HAP-1 (cell line): ENCODE measurements around the gene NABP1.
"Not testable (repeated sequence)": the region's sequence is repeated elsewhere in the genome, so short reads cannot be mapped to it uniquely, and the experiment has no call there.

Source experiments
- DNase-seq, 2 experiments: peaks; one replicate each; pipeline ENCODE4 v3.0.0-alpha.2; 2016 to 2020; ENCODE audit warnings: low spot score in 2 of 2
- H3K27me3 ChIP-seq: fragments of 250-450 bp; sonication (Bioruptor Pico); 2 replicates; pipeline ENCODE4 v1.5.1; 2020; ENCODE audit warnings: low read depth, mild to moderate bottlenecking, moderate library complexity
- H3K36me3 ChIP-seq: fragments of 250-450 bp; sonication (Bioruptor Pico); replicated peaks from 2 replicates; pipeline ENCODE4 v1.5.1; 2020; ENCODE audit warnings: mild to moderate bottlenecking
- H3K4me1 ChIP-seq: fragments of 250-450 bp; sonication (Bioruptor Pico); 2 replicates; pipeline ENCODE4 v1.5.1; 2020; ENCODE audit warnings: mild to moderate bottlenecking
- H3K4me3 ChIP-seq: fragments of 250-450 bp; sonication (Bioruptor Pico); 2 replicates; pipeline ENCODE4 v1.5.1; 2020; ENCODE audit warnings: mild to moderate bottlenecking, moderate library complexity
- H3K9me3 ChIP-seq: fragments of 250-450 bp; sonication (Bioruptor Pico); 2 replicates; pipeline ENCODE4 v1.5.1; 2020; ENCODE audit warnings: mild to moderate bottlenecking, moderate library complexity
- in situ Hi-C: fragments of 300-500 bp; cut with MboI; formaldehyde crosslinking; loops from 3 replicates; pipeline ENCODE4 v1.14.3; 2020; ENCODE audit warnings: low sequenced_read_pairs, inconsistent platforms, mixed read lengths

The NABP1 gene

GRCh38 chr2:191641609-191642008 lies 36.3 kb upstream of the NABP1 start:
- in situ Hi-C loops, result no loop called here
- no peak overlapping the region for H3K4me3 ChIP-seq
- H3K36me3 ChIP-seq, result no peaks in the 10 kb centered on the region
- H3K4me1 ChIP-seq, result peaks cover 21% of the 10 kb centered on the region
- H3K9me3 ChIP-seq, result no peaks in the 10 kb centered on the region
- DNase-seq, result no peak
- no peaks in the 10 kb centered on the region for H3K27me3 ChIP-seq

DNA sequence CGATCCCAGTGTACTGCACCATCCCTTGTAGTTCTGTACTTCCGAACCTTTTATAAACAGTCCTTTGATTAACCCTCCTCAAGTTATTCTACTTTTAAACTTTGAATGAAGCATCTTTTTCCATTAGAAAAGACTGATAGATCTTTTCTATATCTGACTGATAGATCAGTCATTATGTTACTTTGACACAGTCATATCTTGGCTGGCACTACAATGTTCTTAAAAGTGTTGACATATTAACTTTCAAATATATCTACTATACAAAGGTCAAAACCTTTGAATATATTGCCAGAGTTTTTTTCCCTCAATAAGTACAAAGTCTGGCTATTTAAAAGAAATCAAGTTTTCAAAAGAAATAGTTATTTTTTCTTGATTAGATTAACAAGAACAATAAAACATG lies 35.4 kb upstream of the NABP1 start:
- Histone ChIP-seq H3K36me3 (no peaks in the 10 kb centered on the region), H3K9me3 (no peaks in the 10 kb centered on the region), H3K4me1 (peaks cover 16% of the 10 kb centered on the region), H3K27me3 (no peaks in the 10 kb centered on the region), H3K4me3 (no peak overlapping the region)
- no peak for DNase-seq
- in situ Hi-C loops, result no loop called here

DNA sequence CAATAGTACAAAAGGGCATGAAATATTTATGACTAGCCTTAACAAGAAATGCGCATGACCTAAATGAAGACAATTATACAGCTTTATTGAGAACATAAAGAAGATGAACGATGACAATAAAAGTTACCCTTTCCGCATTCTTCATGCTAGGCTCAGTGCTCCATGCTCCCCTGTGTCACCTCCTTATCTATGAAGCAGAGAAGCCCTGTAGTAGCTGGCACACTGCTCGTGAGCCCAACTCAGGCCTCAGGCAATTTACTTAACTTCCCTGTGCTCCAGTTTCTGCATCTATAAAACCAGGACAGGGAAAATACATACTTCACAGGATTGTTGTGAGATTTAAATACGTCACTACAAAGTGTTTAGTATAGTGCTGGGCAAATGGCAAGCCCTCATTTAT lies 34.5 kb upstream of the NABP1 start:
- Histone ChIP-seq H3K36me3 (no peaks in the 10 kb centered on the region), H3K9me3 (no peaks in the 10 kb centered on the region), H3K4me3 (no peak overlapping the region), H3K27me3 (no peaks in the 10 kb centered on the region), H3K4me1 (peaks cover 7% of the 10 kb centered on the region)
- in situ Hi-C loops, result no loop called here
- no peak for DNase-seq

DNA sequence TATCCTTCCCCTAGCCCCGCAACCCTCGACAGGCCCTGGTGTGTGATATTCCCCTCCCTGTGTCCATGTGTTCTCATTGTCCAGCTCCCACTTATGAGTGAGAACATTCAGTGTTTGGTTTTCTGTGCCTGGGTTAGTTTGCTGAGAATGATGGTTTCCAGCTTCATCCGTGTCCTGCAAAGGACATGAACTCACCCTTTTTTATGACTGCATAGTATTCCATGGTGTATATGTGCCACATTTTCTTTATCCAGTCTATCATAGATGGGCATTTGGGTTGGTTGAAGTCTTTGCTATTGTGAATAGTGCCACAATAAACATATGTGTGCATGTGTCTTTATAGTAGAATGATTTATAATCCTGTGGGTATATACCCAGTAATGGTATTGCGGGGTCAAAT lies 33.3 kb upstream of the NABP1 start:
- DNase-seq, H3K27me3 ChIP-seq, H3K4me1 ChIP-seq, in situ Hi-C loops, H3K9me3 ChIP-seq, H3K36me3 ChIP-seq, H3K4me3 ChIP-seq: not testable (repeated sequence)

DNA sequence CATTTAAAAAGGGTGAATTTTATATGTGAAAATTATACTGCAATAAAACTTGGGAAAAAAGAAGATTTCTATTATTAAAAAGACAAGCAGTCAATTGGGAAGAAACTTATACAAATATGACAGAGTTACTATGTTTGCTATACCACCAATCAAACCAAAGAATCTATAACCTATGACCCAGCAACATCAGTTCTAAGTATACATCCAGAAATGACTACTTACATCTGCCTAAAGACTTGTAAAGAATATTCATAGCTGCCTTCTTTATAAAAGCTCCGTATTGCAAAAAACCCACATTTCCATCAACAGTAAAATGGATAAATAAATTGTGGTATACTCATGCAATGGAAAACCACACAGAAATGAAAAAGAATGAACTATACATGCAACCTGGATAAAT lies 32.9 kb upstream of the NABP1 start:
- DNase-seq, result no peak
- Histone ChIP-seq H3K9me3 (no peaks in the 10 kb centered on the region), H3K4me1 (no peaks in the 10 kb centered on the region; the same call in 1 of the 2 replicates), H3K27me3 (no peaks in the 10 kb centered on the region), H3K4me3 (no peak overlapping the region), H3K36me3 (no peaks in the 10 kb centered on the region)
- in situ Hi-C loops, result no loop called here

DNA sequence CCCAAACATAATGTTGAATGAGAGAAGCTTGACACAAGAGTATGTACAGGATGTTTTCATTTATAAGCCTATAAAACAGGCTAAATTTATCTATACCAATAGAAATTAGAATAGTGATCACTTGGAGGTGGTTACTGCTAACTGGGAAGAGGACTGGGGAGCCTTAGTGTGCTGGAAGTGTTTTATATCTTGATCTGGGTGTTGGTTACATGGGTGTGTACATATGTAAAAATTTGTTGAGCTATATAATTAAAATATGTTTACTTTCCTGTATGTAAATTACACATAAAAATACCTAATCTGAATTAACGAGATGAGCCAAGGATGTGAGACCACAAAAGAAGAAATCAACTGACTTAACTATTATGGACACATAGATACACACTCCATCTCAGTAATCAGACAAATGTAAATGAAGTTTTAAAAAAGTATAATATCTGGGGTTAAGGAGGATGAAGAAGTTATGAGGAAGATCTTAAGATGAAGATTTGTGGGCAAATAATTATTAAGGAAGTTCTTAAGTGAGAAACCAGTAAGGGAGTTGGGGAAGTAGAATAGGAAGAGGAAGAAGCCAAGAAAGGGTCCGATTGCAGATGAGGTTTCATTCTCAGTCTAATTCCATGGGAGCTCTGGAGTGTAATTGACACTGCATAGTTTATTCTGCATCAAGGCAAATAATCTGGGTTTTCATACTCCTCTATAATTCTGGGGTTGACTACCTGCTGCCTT lies 32.3 kb upstream of the NABP1 start:
- H3K4me1 ChIP-seq, result no peaks in the 10 kb centered on the region; the same call in 1 of the 2 replicates
- no peak overlapping the region for H3K4me3 ChIP-seq
- no peaks in the 10 kb centered on the region for H3K27me3 ChIP-seq
- in situ Hi-C loops, result no loop called here
- no peaks in the 10 kb centered on the region for H3K36me3 ChIP-seq
- no peaks in the 10 kb centered on the region for H3K9me3 ChIP-seq
- no peak for DNase-seq

- H3K4me1 ChIP-seq, result no peaks in the 10 kb centered on the region; the same call in 1 of the 2 replicates
- no peaks in the 10 kb centered on the region for H3K9me3 ChIP-seq
- no peaks in the 10 kb centered on the region for H3K36me3 ChIP-seq
- no peak overlapping the region for H3K4me3 ChIP-seq
- no peak for DNase-seq
- no peaks in the 10 kb centered on the region for H3K27me3 ChIP-seq
- in situ Hi-C loops, result no loop called here
These were observed 31.6 kb upstream of the NABP1 start for GRCh38 chr2:191646163-191646902.

DNA sequence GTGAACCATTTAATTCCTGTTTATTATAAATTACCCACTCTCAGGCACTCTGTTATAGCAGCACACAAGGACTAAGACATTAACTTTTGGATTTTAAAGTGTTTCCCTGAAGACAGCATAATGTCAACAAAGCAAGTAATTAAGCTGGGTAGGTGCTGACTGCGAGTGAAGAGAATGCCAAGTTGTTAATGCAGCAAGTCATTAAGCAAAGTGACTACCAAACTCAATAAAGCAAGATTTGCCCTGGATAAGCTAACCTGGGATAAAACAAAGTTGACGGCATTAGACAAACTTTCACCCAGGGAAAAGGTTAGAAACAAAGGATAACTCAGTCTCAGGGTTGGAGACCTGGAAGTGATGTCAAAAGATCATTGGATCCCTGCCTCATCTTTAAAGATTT lies 28.4 kb upstream of the NABP1 start:
- no peaks in the 10 kb centered on the region for H3K27me3 ChIP-seq
- in situ Hi-C loops, result no loop called here
- no peak overlapping the region for H3K4me3 ChIP-seq

GRCh38 chr2:191650896-191651773 lies 26.8 kb upstream of the NABP1 start:
- no peaks in the 10 kb centered on the region for H3K9me3 ChIP-seq
- no peaks in the 10 kb centered on the region for H3K36me3 ChIP-seq
- in situ Hi-C loops, result no loop called here
- H3K27me3 ChIP-seq, result no peaks in the 10 kb centered on the region
- no peak overlapping the region for H3K4me3 ChIP-seq
- no peaks in the 10 kb centered on the region; the same call in 1 of the 2 replicates for H3K4me1 ChIP-seq
- no peak for DNase-seq

More for the DNA sequence above, 28.4 kb upstream of the NABP1 start:
- no peaks in the 10 kb centered on the region for H3K9me3 ChIP-seq
- no peak for DNase-seq
- H3K36me3 ChIP-seq, result no peaks in the 10 kb centered on the region
- H3K4me1 ChIP-seq, result no peaks in the 10 kb centered on the region; the same call in 1 of the 2 replicates

DNA sequence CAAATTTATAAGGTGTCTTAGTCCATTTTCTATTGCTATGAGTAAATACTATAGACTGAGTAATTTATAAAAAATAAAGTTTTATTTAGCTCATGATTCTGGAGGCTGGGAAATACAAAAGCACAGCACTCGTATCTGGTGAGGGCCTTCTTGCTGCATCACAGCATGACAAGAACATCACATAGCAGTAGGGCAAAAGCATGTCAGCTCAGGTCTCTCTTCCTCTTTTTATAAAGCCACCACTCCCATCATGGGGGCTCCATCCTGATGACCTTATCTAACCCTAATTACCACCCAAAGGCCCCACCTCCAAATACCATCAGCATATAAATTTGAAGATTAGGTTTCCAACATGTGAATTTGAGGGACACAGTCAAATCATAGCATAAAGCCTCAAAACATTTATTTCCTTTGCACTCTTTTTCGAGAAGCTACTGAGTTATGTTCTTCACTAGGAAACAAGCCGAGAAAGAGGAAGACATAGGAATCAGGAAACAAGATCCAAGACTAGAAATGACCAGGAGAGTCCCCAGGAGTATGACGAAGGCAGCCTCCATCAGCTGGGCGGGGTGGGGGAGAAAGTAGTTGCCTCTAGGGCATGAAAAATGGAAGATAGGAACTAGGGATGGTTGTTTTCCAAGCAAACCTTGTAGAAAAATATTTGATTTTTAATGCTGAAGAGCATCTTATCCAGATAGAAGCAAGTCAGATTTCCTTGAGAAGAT lies 24.1 kb upstream of the NABP1 start:
- no peaks in the 10 kb centered on the region for H3K27me3 ChIP-seq
- H3K4me3 ChIP-seq, result no peak overlapping the region
- no peak for DNase-seq
- H3K9me3 ChIP-seq, result no peaks in the 10 kb centered on the region
- in situ Hi-C loops, result no loop called here
- no peaks in the 10 kb centered on the region for H3K4me1 ChIP-seq
- no peaks in the 10 kb centered on the region for H3K36me3 ChIP-seq

DNA sequence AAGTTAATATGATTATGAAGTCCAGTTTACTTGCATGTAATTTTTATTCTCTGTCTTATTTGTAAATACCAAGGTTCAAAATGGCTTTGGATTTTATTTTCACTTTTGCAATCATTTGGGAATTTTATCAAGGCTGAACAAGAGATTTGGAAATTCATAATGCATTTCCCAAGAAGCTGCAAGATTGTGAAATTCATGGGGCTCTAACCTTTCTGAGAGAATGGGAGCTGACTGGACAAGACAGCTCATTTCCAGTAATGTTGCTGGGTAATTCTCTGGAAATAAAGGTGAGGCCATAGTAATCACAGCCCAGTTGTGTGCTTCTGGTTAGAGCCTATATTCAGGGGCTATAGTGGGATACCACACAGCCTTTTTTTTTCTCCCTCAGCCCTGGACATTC lies 21.5 kb upstream of the NABP1 start:
- no peak for DNase-seq
- in situ Hi-C loops, result no loop called here
- Histone ChIP-seq H3K36me3 (no peaks in the 10 kb centered on the region), H3K9me3 (no peaks in the 10 kb centered on the region), H3K27me3 (no peaks in the 10 kb centered on the region), H3K4me1 (no peaks in the 10 kb centered on the region), H3K4me3 (no peak overlapping the region)

GRCh38 chr2:191656792-191657191 lies 21.1 kb upstream of the NABP1 start:
- Histone ChIP-seq H3K4me3 (no peak overlapping the region), H3K4me1 (no peaks in the 10 kb centered on the region), H3K36me3 (no peaks in the 10 kb centered on the region), H3K9me3 (no peaks in the 10 kb centered on the region), H3K27me3 (no peaks in the 10 kb centered on the region)
- in situ Hi-C loops, result no loop called here
- no peak for DNase-seq

GRCh38 chr2:191657977-191658376 lies 20.0 kb upstream of the NABP1 start:
- Histone ChIP-seq H3K9me3 (no peaks in the 10 kb centered on the region), H3K27me3 (no peaks in the 10 kb centered on the region), H3K4me1 (no peaks in the 10 kb centered on the region), H3K4me3 (no peak overlapping the region), H3K36me3 (no peaks in the 10 kb centered on the region)
- DNase-seq, result no peak
- in situ Hi-C loops, result no loop called here
